ENCODE measurements around the gene P3H3.

The P3H3 gene

GRCh38 chr12:6827982-6828780 lies at the start of gene P3H3:
P3H3 (plus strand) TSS chr12:6828407; CDS start chr12:6828441, 34 bp downstream.
- DNase-seq (ENCODE audit: low spot score): peak; percentile 39

- peak; percentile 89 for DNase-seq (ENCODE audit: low spot score)
Measured at GRCh38 chr12:6778574-6779550, 49.3 kb upstream of the P3H3 start.

- no peak for DNase-seq (ENCODE audit: low spot score)
Measured at GRCh38 chr12:6779708-6780432, 48.3 kb upstream of the P3H3 start.

GRCh38 chr12:6780573-6780972 lies 47.6 kb upstream of the P3H3 start:
- DNase-seq (ENCODE audit: low spot score): no peak

GRCh38 chr12:6782119-6782518 lies 46.1 kb upstream of the P3H3 start:
- DNase-seq (ENCODE audit: low spot score): no peak

- DNase-seq (ENCODE audit: low spot score): no peak
Measured at GRCh38 chr12:6782850-6783566, 45.2 kb upstream of the P3H3 start.

GRCh38 chr12:6783828-6784227 lies 44.4 kb upstream of the P3H3 start:
- no peak for DNase-seq (ENCODE audit: low spot score)

- DNase-seq (ENCODE audit: low spot score): no peak
Measured at GRCh38 chr12:6784296-6784695, 43.9 kb upstream of the P3H3 start.

- DNase-seq (ENCODE audit: low spot score): no peak
Measured at GRCh38 chr12:6784761-6785160, 43.4 kb upstream of the P3H3 start.

- no peak for DNase-seq (ENCODE audit: low spot score)
Measured at GRCh38 chr12:6786416-6787094, 41.7 kb upstream of the P3H3 start.

GRCh38 chr12:6787309-6787708 lies 40.9 kb upstream of the P3H3 start:
- no peak for DNase-seq (ENCODE audit: low spot score)

GRCh38 chr12:6788972-6789924 lies 39.0 kb upstream of the P3H3 start, which contains the start of gene CD4:
CD4 (plus strand) TSS chr12:6789528; CDS start chr12:6800139, 10,611 bp downstream.
- no peak for DNase-seq (ENCODE audit: low spot score)

GRCh38 chr12:6790496-6791150 lies 37.6 kb upstream of the P3H3 start:
- DNase-seq (ENCODE audit: low spot score): no peak

- no peak for DNase-seq (ENCODE audit: low spot score)
Measured at GRCh38 chr12:6791931-6792520, 36.2 kb upstream of the P3H3 start.

- peak; percentile 30 for DNase-seq (ENCODE audit: low spot score)
Measured at GRCh38 chr12:6792522-6793201, 35.5 kb upstream of the P3H3 start.

- DNase-seq (ENCODE audit: low spot score): no peak
Measured at GRCh38 chr12:6795088-6795487, 33.1 kb upstream of the P3H3 start.

GRCh38 chr12:6796576-6796975 lies 31.6 kb upstream of the P3H3 start:
- DNase-seq (ENCODE audit: low spot score): no peak

GRCh38 chr12:6799147-6799546 lies 29.1 kb upstream of the P3H3 start:
- DNase-seq (ENCODE audit: low spot score): no peak
